AG10803 (cell line): ENCODE data around the gene KISS1.

Source experiments
- DNase-seq: peaks from one replicate; pipeline ENCODE4 v3.0.0; 2010; ENCODE audit warnings: low read depth
- H3K4me3 ChIP-seq: 2 replicates; pipeline ENCODE4 v1.5.1; 2011; ENCODE audit warnings: mild to moderate bottlenecking, low read length, control low read depth
- TF ChIP-seq, protein P1 (sequence below): conservative IDR thresholded peaks from 2 replicates; pipeline ENCODE4 v1.5.1; 2011; ENCODE audit warnings: mild to moderate bottlenecking, low read length, control low read depth, inconsistent platforms

KISS1 gene

GRCh38 chr1:204145033-204145504, 51.2 kb downstream of the KISS1 start:
- TF ChIP-seq, protein P1, sequence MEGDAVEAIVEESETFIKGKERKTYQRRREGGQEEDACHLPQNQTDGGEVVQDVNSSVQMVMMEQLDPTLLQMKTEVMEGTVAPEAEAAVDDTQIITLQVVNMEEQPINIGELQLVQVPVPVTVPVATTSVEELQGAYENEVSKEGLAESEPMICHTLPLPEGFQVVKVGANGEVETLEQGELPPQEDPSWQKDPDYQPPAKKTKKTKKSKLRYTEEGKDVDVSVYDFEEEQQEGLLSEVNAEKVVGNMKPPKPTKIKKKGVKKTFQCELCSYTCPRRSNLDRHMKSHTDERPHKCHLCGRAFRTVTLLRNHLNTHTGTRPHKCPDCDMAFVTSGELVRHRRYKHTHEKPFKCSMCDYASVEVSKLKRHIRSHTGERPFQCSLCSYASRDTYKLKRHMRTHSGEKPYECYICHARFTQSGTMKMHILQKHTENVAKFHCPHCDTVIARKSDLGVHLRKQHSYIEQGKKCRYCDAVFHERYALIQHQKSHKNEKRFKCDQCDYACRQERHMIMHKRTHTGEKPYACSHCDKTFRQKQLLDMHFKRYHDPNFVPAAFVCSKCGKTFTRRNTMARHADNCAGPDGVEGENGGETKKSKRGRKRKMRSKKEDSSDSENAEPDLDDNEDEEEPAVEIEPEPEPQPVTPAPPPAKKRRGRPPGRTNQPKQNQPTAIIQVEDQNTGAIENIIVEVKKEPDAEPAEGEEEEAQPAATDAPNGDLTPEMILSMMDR: no peak
- no peak for DNase-seq
- H3K4me3 ChIP-seq: no peak overlapping the region

- TF ChIP-seq, protein P1: no peak
- DNase-seq: no peak
Measured at GRCh38 chr1:204143276-204144041, 52.8 kb downstream of the KISS1 start.

DNA sequence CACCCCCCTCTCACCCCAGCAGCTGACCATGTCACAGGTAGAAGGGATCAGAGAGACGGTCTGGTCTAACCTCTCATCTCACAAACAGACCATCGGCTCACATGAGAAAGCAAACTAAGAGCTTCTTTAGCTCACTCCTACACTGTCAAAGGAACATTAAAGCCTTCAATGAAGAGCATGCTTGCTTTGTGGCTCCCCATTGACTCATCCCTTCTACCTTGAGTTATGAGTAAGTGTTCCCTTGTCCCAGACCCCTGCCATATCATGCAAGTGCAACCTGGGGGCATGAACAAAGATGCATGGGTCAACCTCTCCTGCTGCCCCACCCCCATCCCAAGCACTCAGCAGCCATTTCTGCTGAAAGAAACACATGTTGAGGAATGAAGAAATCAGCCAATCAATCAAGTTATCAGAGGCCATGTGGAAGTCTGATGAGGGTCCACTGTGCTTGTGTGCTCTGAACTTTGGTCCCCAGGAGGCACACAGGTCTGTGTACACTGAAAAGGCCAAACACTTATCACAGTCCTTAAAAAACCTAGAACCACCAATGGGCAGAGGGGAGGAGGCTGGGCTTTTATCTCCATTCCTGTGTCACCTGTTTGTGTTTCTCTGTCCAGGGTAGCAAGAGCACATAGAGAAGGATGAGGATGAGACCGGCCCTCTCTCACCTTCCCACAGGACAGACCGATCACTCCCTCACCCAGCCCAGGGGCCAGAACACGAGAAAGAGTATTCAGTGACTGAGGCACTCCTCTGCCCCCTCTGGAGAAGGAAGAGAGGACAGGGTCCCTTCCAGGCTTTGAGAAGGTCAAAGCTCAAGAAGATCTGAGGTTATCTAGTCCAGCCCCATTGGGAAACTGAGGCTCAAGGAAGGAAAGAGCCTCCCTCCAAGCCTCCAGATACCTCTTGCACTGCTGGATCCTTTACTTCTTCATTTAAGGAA, 54.0 kb downstream of the KISS1 start:
- no peak overlapping the region for H3K4me3 ChIP-seq
- DNase-seq: no peak
- TF ChIP-seq, protein P1: no peak

More at GRCh38 chr1:204143276-204144041, 52.8 kb downstream of the KISS1 start:
- no peak overlapping the region for H3K4me3 ChIP-seq

GRCh38 chr1:204141131-204141530, 55.2 kb downstream of the KISS1 start:
- no peak for DNase-seq
- TF ChIP-seq, protein P1: no peak
- no peak overlapping the region for H3K4me3 ChIP-seq
